Kidney epithelial cell (primary cell): ENCODE results near the gene ZBTB43. TPM values are rescaled to one million over a fixed set of nuclear protein-coding genes. Genes with fewer than 3 reads are reported as not detected.

Source experiments
- DNase-seq: peaks from one replicate; pipeline ENCODE4 v3.0.0-alpha.2; 2010; ENCODE audit warnings: low read depth
- H3K27me3 ChIP-seq: 2 replicates; pipeline ENCODE4 v1.6.0; 2011; ENCODE audit warnings: low read length; ENCODE audit not compliant: control insufficient read depth, insufficient read depth
- H3K36me3 ChIP-seq: 2 replicates; pipeline ENCODE4 v1.5.1; 2011; ENCODE audit warnings: low read length; ENCODE audit not compliant: control insufficient read depth, insufficient read depth
- H3K4me3 ChIP-seq: 2 replicates; pipeline ENCODE4 v1.5.1; 2011; ENCODE audit warnings: low read depth, mild to moderate bottlenecking, control low read depth, low read length
- CTCF ChIP-seq: IDR thresholded peaks from 2 replicates; pipeline ENCODE4 v1.5.1; 2011; ENCODE audit warnings: mild to moderate bottlenecking, moderate library complexity, low read length, control low read depth, inconsistent platforms; ENCODE audit not compliant: insufficient read depth, poor library complexity, severe bottlenecking
- total RNA-seq: library from RNA; depleted of rRNA; stranded (reverse); fragments of >200 nt; gene quantifications from 2 replicates; pipeline ENCODE4 v1.2.3, GENCODE V29; 2015

ZBTB43 gene
- total RNA-seq, 1 donor from 2014 or later = 11.8 TPM

- no peak for DNase-seq
- TF ChIP-seq CTCF = no peak
- Histone ChIP-seq H3K4me3 (no peak overlapping the region), H3K27me3 (no peaks in the 10 kb centered on the region), H3K36me3 (peaks cover 1% of the 10 kb centered on the region)
Measured at GRCh38 chr9:126830827-126831226, 26.0 kb downstream of the ZBTB43 start.

- no peak for TF ChIP-seq CTCF
- no peak overlapping the region for H3K4me3 ChIP-seq
- H3K27me3 ChIP-seq = no peaks in the 10 kb centered on the region
- H3K36me3 ChIP-seq = peaks cover 1% of the 10 kb centered on the region
- no peak for DNase-seq
Measured at GRCh38 chr9:126832440-126832839, 27.6 kb downstream of the ZBTB43 start.

GRCh38 chr9:126833020-126833419, 28.2 kb downstream of the ZBTB43 start:
- TF ChIP-seq CTCF = no peak
- DNase-seq = no peak
- H3K4me3 ChIP-seq = no peak overlapping the region
- no peaks in the 10 kb centered on the region for H3K27me3 ChIP-seq
- H3K36me3 ChIP-seq = peaks cover 1% of the 10 kb centered on the region

- TF ChIP-seq CTCF = no peak
- no peak for DNase-seq
- Histone ChIP-seq H3K36me3 (peaks cover 1% of the 10 kb centered on the region), H3K4me3 (no peak overlapping the region), H3K27me3 (no peaks in the 10 kb centered on the region)
Measured at GRCh38 chr9:126833710-126834345, 29.0 kb downstream of the ZBTB43 start.

- TF ChIP-seq CTCF = no peak
- DNase-seq = no peak
- Histone ChIP-seq H3K36me3 (peaks cover 1% of the 10 kb centered on the region), H3K27me3 (no peaks in the 10 kb centered on the region), H3K4me3 (no peak overlapping the region)
Measured at GRCh38 chr9:126834672-126835071, 29.8 kb downstream of the ZBTB43 start.

- Histone ChIP-seq H3K27me3 (no peaks in the 10 kb centered on the region), H3K4me3 (no peak overlapping the region), H3K36me3 (peaks cover 1% of the 10 kb centered on the region)
- DNase-seq = no peak
- TF ChIP-seq CTCF = no peak
Measured at GRCh38 chr9:126836216-126836615, 31.4 kb downstream of the ZBTB43 start.
